ENCODE data around the gene TCAP.

Gene TCAP

GRCh38 chr17:39651923-39652586, 13.1 kb upstream of the TCAP start:
- no peak for TF ChIP-seq CTCF (IDR thresholded peaks at IDR 0.05; ENCODE audit: borderline replicate concordance, insufficient read depth, low read depth, low read length)
- H3K4me3 ChIP-seq (ENCODE audit: low read depth, low read length) = no peak overlapping the region

- no peak for TF ChIP-seq CTCF (IDR thresholded peaks at IDR 0.05; ENCODE audit: borderline replicate concordance, insufficient read depth, low read depth, low read length)
- no peak overlapping the region for H3K4me3 ChIP-seq (ENCODE audit: low read depth, low read length)
Observed at GRCh38 chr17:39652587-39653315, 12.4 kb upstream of the TCAP start.

GRCh38 chr17:39653316-39653661, 11.9 kb upstream of the TCAP start:
- H3K4me3 ChIP-seq (ENCODE audit: low read depth, low read length) = no peak overlapping the region
- TF ChIP-seq CTCF (IDR thresholded peaks at IDR 0.05; ENCODE audit: borderline replicate concordance, insufficient read depth, low read depth, low read length) = no peak

- H3K4me3 ChIP-seq (ENCODE audit: low read depth, low read length) = no peak overlapping the region
- peak; percentile 95 for TF ChIP-seq CTCF (IDR thresholded peaks at IDR 0.05; ENCODE audit: borderline replicate concordance, insufficient read depth, low read depth, low read length)
Observed at GRCh38 chr17:39653662-39654331, 11.4 kb upstream of the TCAP start.

GRCh38 chr17:39655105-39655504, 10.0 kb upstream of the TCAP start:
- no peak overlapping the region for H3K4me3 ChIP-seq (ENCODE audit: low read depth, low read length)
- TF ChIP-seq CTCF (IDR thresholded peaks at IDR 0.05; ENCODE audit: borderline replicate concordance, insufficient read depth, low read depth, low read length) = no peak

- TF ChIP-seq CTCF (IDR thresholded peaks at IDR 0.05; ENCODE audit: borderline replicate concordance, insufficient read depth, low read depth, low read length) = no peak
- no peak overlapping the region for H3K4me3 ChIP-seq (ENCODE audit: low read depth, low read length)
Observed at GRCh38 chr17:39658346-39658745, 6.8 kb upstream of the TCAP start.
